Loucy (cell line): Measurements from ENCODE around the gene L3HYPDH.

Experiments used
- H2AFZ ChIP-seq: fragments of 200-600 bp; sonication (generic); 2 replicates; pipeline ENCODE4 v1.6.0; 2016; ENCODE audit warnings: antibody characterized with exemption, mild to moderate bottlenecking, low read length, moderate library complexity
- H3F3A ChIP-seq: fragments of 200-600 bp; 2 replicates; pipeline ENCODE4 v1.6.0; 2016; ENCODE audit warnings: antibody characterized with exemption, low read depth, mild to moderate bottlenecking
- H3K27me3 ChIP-seq: fragments of 200-600 bp; sonication (generic); 2 replicates; pipeline ENCODE4 v1.6.1; 2014; ENCODE audit warnings: low read length, mild to moderate bottlenecking; ENCODE audit not compliant: insufficient read depth, poor library complexity, severe bottlenecking
- H3K36me3 ChIP-seq: fragments of 200-600 bp; sonication (generic); 2 replicates; pipeline ENCODE4 v1.6.1; 2016; ENCODE audit warnings: low read length; ENCODE audit not compliant: insufficient read depth
- H3K4me1 ChIP-seq: fragments of 200-600 bp; sonication (generic); 2 replicates; pipeline ENCODE4 v1.5.1; 2014; ENCODE audit warnings: low read length, mild to moderate bottlenecking; ENCODE audit not compliant: insufficient read depth, poor library complexity, severe bottlenecking
- H3K4me2 ChIP-seq: fragments of 200-600 bp; sonication (generic); 2 replicates; pipeline ENCODE4 v1.6.0; 2014; ENCODE audit warnings: antibody characterized with exemption, low read length, low read depth, mild to moderate bottlenecking; ENCODE audit not compliant: poor library complexity, severe bottlenecking
- H3K4me3 ChIP-seq: fragments of 200-600 bp; sonication (generic); 2 replicates; pipeline ENCODE4 v1.5.1; 2014; ENCODE audit warnings: low read length, mild to moderate bottlenecking, mixed read lengths; ENCODE audit not compliant: poor library complexity, severe bottlenecking
- H3K79me2 ChIP-seq: fragments of 200-600 bp; sonication (generic); 2 replicates; pipeline ENCODE4 v1.6.1; 2014; ENCODE audit warnings: low read length; ENCODE audit not compliant: insufficient read depth
- H3K9ac ChIP-seq: fragments of 200-600 bp; sonication (generic); 2 replicates; pipeline ENCODE4 v1.6.0; 2014; ENCODE audit warnings: mild to moderate bottlenecking, low read depth, low read length, moderate library complexity; ENCODE audit not compliant: poor library complexity, severe bottlenecking
- H3K9me2 ChIP-seq: fragments of 200-600 bp; sonication (generic); replicated peaks from 2 replicates; pipeline ENCODE4 v1.6.1; 2016; ENCODE audit warnings: low read depth, low read length, mixed read lengths
- H3K9me3 ChIP-seq: fragments of 200-600 bp; sonication (generic); 2 replicates; pipeline ENCODE4 v1.6.1; 2014; ENCODE audit warnings: mild to moderate bottlenecking, antibody characterized with exemption, low read length, low read depth; ENCODE audit not compliant: insufficient read depth
- H4K20me1 ChIP-seq: fragments of 200-600 bp; sonication (generic); 2 replicates; pipeline ENCODE4 v1.6.0; 2014; ENCODE audit warnings: antibody characterized with exemption, low read length, mild to moderate bottlenecking; ENCODE audit not compliant: insufficient read depth, poor library complexity, severe bottlenecking
- CTCF ChIP-seq: fragments of 200-600 bp; sonication (generic); conservative IDR thresholded peaks from 2 replicates; pipeline ENCODE4 v1.5.1; 2014; ENCODE audit warnings: mild to moderate bottlenecking, antibody characterized with exemption, low read length
- EZH2phosphoT487 ChIP-seq: fragments of 200-600 bp; IDR thresholded peaks from 2 replicates; pipeline ENCODE4 v1.6.1; 2018; ENCODE audit warnings: antibody characterized with exemption, mild to moderate bottlenecking, moderate library complexity, borderline replicate concordance

The L3HYPDH gene

DNA sequence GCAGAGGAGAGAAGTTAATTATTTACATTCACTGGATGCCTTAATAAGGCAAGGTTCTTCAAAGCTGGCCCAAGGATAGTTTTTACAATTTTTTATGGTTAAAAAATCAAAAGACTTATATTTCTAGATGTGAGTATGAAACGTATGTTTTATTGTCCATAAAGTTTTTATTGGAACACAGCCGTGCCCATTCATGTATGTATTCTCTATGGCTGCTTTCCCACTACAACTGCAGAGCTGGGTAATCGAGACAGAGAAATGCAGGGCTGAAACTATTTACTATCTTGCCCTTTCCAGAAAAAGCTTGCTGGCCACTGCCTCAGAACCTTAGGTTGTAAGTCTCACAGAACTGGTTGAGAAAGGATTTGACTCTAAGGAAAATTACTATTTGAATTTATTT is 16.5 kb upstream of the L3HYPDH start:
- Histone ChIP-seq H3K4me2 (no peak overlapping the region), H3K27me3 (no peaks in the 10 kb centered on the region), H2AFZ (no peak overlapping the region), H3K9ac (no peak overlapping the region), H3K4me3 (no peak overlapping the region), H3K9me2 (no peaks in the 10 kb centered on the region), H4K20me1 (no peaks in the 10 kb centered on the region), H3K79me2 (no peaks in the 10 kb centered on the region), H3K4me1 (peaks cover 4% of the 10 kb centered on the region), H3K36me3 (peaks cover 13% of the 10 kb centered on the region; the same call in 1 of the 2 replicates), H3K9me3 (no peaks in the 10 kb centered on the region), H3F3A (no peaks in the 10 kb centered on the region)
- TF ChIP-seq EZH2phosphoT487 = no peak
- TF ChIP-seq CTCF = no peak

GRCh38 chr14:59492384-59492783 is 8.2 kb upstream of the L3HYPDH start:
- Histone ChIP-seq H3K9me2 (no peaks in the 10 kb centered on the region), H4K20me1 (peaks cover 14% of the 10 kb centered on the region), H3K36me3 (peaks cover 22% of the 10 kb centered on the region; the same call in 1 of the 2 replicates)

DNA sequence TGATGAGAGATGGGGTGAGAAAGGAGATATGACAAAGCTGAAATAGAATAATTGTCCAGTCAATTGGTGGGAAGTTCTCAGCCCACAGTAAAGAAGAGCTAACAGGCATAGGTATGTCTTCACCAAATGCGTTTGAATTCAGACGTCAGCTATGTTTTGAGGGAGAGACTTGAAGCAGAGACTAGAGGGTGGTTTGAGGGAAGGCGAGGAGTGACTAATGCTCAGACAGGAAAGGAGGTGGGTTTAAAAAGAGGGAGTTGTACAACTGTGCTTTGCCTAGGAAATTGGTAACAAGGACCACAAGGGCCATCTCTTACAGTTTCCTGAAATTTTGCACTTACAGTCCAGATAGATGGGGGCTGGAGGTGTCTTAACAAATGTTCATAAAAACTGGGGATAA is 6.5 kb upstream of the L3HYPDH start:
- Histone ChIP-seq H4K20me1 (peaks cover 20% of the 10 kb centered on the region), H3K4me1 (peaks cover 22% of the 10 kb centered on the region), H3K9ac (no peak overlapping the region), H3K36me3 (peaks cover 22% of the 10 kb centered on the region; the same call in 1 of the 2 replicates), H3F3A (no peaks in the 10 kb centered on the region), H3K9me3 (no peaks in the 10 kb centered on the region), H3K27me3 (no peaks in the 10 kb centered on the region), H2AFZ (no peak overlapping the region), H3K79me2 (peaks cover 9% of the 10 kb centered on the region; the same call in 1 of the 2 replicates), H3K4me3 (peak overlapping the region; percentile 47), H3K9me2 (no peaks in the 10 kb centered on the region), H3K4me2 (peak overlapping the region; percentile 64)
- TF ChIP-seq CTCF (no peak), EZH2phosphoT487 (no peak)

More at GRCh38 chr14:59492384-59492783, 8.2 kb upstream of the L3HYPDH start:
- H3F3A ChIP-seq = no peaks in the 10 kb centered on the region
- no peak overlapping the region for H3K9ac ChIP-seq
- peaks cover 22% of the 10 kb centered on the region for H3K4me1 ChIP-seq
- H2AFZ ChIP-seq = no peak overlapping the region
- no peaks in the 10 kb centered on the region for H3K9me3 ChIP-seq
- no peak overlapping the region for H3K4me2 ChIP-seq
- TF ChIP-seq EZH2phosphoT487 (no peak), CTCF (no peak)
- no peaks in the 10 kb centered on the region for H3K27me3 ChIP-seq
- H3K4me3 ChIP-seq = no peak overlapping the region
- no peaks in the 10 kb centered on the region; the same call in 1 of the 2 replicates for H3K79me2 ChIP-seq
